HPDE6-E6E7 (cell line): ENCODE data around the gene CCDC110.
A peak's percentile ranks its signal among the peaks of the same experiment; 100 is the strongest.

Experiments used
- DNase-seq: peaks from one replicate; pipeline ENCODE4 v3.0.0; 2011; ENCODE audit warnings: missing footprints; ENCODE audit errors: extremely low spot score

The CCDC110 gene

GRCh38 chr4:185472103-185472542, 590 bp upstream of the CCDC110 start:
- no peak for DNase-seq

- no peak for DNase-seq
Measured at GRCh38 chr4:185470501-185471195, 885 bp downstream of the CCDC110 start.

DNA sequence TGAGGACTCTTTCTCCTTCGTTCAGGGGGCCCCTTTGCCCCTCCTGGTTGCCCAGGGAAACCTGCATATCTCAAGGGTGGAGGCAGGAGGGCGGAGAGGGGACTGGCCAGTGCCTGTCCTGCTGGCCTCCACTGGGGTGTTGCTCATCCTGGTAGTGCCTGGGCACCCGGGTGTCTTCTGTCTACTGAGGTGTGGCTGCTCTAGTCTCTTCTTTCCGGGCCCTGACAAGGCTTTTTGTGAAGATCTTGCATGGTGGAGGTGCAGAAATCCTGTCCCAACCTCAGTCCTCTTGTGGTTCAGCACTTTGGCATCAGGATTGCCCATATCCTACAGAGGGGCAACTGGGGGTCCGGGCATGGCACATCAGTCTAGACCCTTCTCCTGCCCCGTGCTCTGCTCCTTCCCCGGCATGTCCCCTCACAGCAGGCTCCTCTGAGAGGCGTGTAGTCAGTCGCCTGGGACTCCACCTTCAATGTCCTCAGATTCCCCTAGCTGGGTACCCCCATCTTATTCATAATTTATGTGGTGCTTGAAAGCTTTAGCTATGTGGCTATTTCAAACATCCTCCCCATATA, 1.9 kb downstream of the CCDC110 start:
- no peak for DNase-seq

DNA sequence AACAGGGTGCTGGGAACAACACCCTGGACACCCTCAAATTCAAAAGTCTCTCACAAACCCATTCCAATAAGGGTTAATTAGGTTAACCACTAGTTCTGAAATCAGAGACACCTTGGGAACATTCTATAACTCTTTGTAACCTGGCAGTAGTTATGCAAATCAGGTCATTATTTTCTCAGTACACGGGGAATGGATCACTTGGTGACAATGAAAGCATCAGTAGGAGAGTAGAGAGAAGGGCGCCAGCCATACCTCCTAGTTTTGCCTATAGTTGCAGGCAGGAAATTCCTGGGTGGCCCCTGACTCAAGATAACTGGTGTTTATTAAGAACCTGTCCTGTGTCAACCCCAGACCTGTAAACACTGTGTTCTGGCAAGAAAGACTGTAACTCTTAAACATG, 2.5 kb downstream of the CCDC110 start:
- DNase-seq: no peak

GRCh38 chr4:185467991-185468390, 3.5 kb downstream of the CCDC110 start:
- no peak for DNase-seq

DNA sequence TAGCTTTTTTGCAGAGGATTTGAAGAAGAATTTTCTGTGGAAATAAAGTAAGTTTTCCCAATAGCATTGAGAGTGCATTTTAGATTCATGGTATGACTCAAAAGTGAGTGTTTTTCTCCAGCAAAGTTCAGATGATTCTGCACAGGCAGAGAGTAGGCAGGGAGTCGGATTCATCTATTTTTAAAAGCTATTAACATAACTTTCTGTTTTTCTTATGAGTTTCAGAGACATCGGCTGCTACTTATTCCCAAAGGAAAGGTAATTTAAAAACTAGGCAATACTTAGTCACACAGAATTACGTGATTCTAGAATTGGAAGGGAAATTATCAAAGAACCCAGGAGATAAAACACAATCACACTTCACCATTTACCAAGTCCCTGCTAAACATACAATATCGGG, 4.4 kb downstream of the CCDC110 start:
- DNase-seq: no peak

- DNase-seq: no peak
Measured at GRCh38 chr4:185465707-185466106, 5.8 kb downstream of the CCDC110 start.

DNA sequence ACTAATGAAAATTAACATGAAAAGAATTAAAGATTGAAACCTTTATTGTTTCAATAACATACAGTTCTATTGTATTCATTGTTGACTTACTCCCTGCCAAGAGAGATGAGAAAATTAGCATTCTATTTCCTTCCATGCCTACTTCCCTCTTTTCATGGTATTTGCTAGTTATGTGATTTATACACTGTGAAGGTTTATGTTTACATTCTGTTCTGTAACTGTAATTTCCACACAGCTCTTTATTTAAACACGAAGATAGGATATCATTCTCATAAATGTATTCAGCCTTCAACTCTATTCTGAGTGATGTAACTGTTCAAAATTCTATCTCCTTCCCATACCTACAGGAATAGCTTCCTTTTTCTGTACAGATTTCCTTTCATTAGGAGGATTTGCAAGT, 6.6 kb downstream of the CCDC110 start:
- DNase-seq: no peak

DNA sequence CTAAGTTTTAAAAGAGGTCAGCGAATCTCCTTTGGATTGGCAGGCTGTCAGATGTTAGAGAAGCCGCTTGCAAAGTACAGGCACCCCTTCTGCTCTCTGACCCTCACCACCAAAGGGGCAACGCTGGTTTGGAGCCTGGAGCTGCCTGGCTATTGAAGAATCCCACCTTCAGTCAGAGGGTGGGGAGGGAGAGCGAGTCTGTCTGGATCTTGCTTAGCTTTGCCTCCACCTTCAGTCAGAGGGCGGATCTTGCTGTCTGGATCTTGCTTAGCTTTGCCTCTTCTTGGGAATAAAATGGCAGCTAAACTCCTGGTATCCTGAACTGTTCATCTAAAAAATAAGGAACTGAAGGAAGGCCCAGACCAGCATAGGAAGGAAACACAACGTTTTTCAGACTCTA, 7.3 kb downstream of the CCDC110 start:
- no peak for DNase-seq

DNA sequence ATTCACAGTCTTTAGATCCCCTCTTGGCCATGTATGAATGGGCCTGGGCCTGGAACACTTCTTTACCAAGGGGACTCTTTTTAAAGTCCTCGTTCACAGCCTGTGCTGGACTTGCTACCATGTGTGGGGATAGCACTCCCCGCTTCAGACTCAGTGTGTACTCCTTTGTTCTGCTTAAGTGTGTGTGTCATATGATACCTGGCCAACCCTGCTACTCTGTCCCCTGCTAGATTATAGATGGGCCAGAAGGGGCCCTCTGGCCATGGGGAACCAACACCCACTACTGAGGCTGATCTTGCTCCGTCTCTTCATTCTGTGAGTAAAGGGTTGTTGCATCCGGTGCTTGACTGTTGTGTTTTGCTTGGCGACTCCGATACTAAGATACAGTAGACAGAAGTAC, 8.0 kb downstream of the CCDC110 start:
- no peak for DNase-seq

DNA sequence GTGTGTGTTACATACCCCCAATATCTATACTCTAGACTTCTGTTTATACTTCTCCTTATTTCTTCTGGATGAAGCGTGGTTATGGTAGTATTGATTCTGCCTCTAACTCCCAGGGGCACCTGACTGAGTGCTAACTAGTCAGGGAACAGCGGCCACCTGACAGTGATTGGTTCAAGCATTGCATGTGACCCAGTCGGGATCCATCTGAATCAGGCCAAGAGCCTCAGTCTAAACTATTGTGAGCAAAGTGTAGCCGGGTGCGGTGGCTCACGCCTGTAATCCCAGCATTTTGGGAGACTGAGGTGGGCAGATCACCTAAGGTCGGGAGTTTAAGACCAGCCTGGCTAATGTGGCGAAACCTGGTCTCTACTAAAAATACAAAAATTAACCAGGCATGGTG, 10.0 kb downstream of the CCDC110 start:
- DNase-seq: no peak

- no peak for DNase-seq
Measured at GRCh38 chr4:185457136-185457535, 14.4 kb downstream of the CCDC110 start.

GRCh38 chr4:185456131-185456530, 15.4 kb downstream of the CCDC110 start:
- no peak for DNase-seq

DNA sequence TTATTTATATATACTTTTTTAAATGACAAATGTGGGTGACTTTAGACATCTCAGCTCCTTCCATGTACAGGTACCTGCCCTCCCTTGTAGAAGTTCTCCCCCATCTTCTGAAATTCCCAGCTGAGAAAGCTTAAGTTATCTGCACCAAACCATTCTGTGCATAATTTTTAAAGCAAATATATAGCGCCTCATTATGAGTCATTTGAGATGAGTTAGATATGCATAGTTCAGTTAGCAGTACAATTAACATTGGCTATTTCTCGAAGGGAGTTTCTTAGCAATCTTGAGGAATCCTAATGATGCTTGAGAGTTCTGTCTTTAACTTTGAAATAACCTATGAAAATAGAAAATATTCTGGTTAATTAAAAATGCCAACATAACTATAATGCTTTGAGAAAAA, 26.3 kb downstream of the CCDC110 start:
- DNase-seq: no peak

GRCh38 chr4:185441479-185441878, 30.1 kb downstream of the CCDC110 start:
- DNase-seq: no peak

- no peak for DNase-seq
Measured at GRCh38 chr4:185437809-185438208, 33.7 kb downstream of the CCDC110 start.

DNA sequence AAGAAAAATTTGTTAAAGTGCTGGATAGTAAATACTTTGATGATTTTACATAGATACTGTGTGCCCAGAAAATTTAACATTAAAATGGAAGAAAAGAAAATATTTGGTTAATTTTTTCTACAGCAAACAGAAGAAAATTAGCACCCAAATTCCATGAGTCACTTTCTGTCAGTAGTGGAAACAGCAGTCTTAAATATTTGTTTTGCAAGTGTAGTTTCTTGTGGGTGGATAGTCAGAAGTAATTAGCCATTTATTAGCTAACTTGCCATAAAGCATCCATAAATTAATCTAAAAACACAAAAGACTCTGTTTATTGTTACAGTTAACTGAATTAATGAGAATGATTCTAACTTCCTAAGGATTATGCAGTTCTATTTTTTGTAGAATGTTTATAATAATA, 36.1 kb downstream of the CCDC110 start:
- DNase-seq: no peak

DNA sequence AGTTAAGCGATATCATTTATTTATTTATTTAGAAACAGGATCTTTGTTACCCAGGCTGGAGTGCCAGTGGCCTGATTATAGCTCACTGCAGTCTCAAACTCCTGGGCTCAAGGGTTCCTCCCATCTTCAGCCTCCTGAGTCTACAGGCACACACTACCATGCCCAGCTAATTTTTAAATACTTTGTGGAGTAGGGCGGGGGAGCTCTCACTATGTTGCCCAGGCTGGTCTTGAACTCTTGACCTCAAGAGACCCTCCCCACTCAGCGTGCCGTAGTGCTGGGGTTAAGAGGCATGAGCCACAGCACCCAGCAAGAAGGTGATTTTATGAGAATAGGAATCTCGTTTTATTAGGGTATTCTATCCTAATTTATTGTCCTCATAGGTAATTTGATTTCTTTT, 41.9 kb downstream of the CCDC110 start:
- no peak for DNase-seq

- no peak for DNase-seq
Measured at GRCh38 chr4:185426960-185427688, 44.4 kb downstream of the CCDC110 start.

- DNase-seq: peak; percentile 87
Measured at GRCh38 chr4:185425647-185426352, 45.7 kb downstream of the CCDC110 start, which contains the start of gene UFSP2. UFSP2 (minus strand) TSS chr4:185425964; CDS start chr4:185425868, 96 bp downstream.

DNA sequence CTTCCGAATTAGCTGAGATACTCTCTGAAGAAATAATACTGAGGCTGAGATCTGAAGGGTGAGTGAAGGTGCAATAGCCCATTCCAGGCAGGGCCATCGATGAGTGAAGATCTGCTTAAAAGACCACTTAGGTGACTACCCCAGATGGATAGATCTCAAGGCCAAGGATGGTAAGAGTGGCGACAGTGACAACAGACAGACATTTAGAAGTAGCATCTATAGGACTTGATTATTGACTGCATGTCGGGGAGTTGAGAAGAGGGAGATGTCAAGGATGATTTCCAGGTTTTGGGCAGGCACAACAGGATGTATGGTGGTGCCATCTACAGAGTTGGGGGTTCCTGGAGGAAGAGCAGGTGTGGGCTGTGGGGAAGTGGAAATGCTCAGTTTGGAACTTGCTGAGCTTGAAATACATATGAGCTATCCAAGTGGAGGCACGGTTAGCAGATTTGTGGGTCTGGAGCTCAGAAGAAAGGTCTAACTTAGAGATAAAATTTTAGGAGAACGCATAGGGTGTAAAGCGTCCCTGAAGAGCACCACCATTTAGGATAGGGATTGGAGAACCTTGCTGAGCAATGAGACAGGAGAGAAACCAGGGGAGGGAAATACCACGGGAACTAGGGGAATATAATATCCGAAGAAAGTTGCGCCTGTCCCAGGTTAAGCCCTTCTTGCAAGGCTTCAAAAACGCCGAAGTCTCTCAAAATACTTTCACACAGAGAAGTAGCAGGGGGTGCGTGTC, 46.5 kb downstream of the CCDC110 start:
- no peak for DNase-seq
